ENCODE data around the gene NAP1L4. TPM values are rescaled to one million over a fixed set of nuclear protein-coding genes. Genes with fewer than 3 reads are reported as not detected.

NAP1L4 gene
- total and polyA plus RNA-seq, 9 donors: 54.4 to 136 (median 102) TPM

- TF ChIP-seq POLR2A (IDR thresholded peaks at IDR 0.05) (no peak), EP300 (IDR thresholded peaks at IDR 0.05) (no peak)
- TF ChIP-seq, protein P1, sequence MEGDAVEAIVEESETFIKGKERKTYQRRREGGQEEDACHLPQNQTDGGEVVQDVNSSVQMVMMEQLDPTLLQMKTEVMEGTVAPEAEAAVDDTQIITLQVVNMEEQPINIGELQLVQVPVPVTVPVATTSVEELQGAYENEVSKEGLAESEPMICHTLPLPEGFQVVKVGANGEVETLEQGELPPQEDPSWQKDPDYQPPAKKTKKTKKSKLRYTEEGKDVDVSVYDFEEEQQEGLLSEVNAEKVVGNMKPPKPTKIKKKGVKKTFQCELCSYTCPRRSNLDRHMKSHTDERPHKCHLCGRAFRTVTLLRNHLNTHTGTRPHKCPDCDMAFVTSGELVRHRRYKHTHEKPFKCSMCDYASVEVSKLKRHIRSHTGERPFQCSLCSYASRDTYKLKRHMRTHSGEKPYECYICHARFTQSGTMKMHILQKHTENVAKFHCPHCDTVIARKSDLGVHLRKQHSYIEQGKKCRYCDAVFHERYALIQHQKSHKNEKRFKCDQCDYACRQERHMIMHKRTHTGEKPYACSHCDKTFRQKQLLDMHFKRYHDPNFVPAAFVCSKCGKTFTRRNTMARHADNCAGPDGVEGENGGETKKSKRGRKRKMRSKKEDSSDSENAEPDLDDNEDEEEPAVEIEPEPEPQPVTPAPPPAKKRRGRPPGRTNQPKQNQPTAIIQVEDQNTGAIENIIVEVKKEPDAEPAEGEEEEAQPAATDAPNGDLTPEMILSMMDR (IDR thresholded peaks at IDR 0.05): no peak
- peak in 2 of 5 donors; percentile 15 to 35 for DNase-seq
- Histone ChIP-seq H3K9me3 (no peaks in the 10 kb centered on the region), H3K27ac (no peak overlapping the region), H3K4me3 (no peak overlapping the region), H3K27me3 (no peaks in the 10 kb centered on the region), H3K4me1 (ENCODE audit: insufficient read depth) (peaks cover 8% of the 10 kb centered on the region), H3K36me3 (no peaks in the 10 kb centered on the region)
- intact Hi-C loops (cut with DNase I): no loop called here
- WGBS, 3 donors: 74 to 78% (median 75%) methylated on average over 21 of the region's 21 CpGs
Observed at GRCh38 chr11:2904153-2905052, 87.7 kb downstream of the NAP1L4 start.

DNA sequence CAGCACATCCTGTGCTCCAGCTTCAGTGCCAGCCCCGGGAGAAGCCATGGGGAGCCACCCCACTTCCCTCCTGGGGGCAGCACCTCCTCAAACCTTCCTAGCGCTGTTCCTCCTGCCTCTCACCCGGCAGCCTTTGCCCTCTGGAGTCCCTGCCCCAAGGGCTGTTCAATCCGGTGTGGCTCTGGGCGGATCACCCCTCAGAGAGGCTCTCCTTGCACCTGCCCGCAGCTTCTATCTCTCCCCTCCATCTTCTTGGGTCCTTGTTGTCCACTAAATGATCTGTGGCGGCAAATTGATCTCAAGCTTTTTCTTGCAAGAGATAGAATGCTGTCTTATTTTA lies 88.5 kb downstream of the NAP1L4 start:
- Histone ChIP-seq H3K9me3 (no peaks in the 10 kb centered on the region), H3K4me3 (no peak overlapping the region), H3K4me1 (ENCODE audit: insufficient read depth) (peaks cover 8% of the 10 kb centered on the region), H3K27me3 (no peaks in the 10 kb centered on the region), H3K36me3 (no peaks in the 10 kb centered on the region), H3K27ac (no peak overlapping the region)
- intact Hi-C loops (cut with DNase I): no loop called here
- DNase-seq: no peak
- WGBS, 3 donors: 85 to 89% (median 89%) methylated on average over 7 of the region's 7 CpGs
- no peak for TF ChIP-seq EP300 (IDR thresholded peaks at IDR 0.05)
- TF ChIP-seq, protein P1 (IDR thresholded peaks at IDR 0.05): no peak
- no peak for TF ChIP-seq POLR2A (IDR thresholded peaks at IDR 0.05)

DNA sequence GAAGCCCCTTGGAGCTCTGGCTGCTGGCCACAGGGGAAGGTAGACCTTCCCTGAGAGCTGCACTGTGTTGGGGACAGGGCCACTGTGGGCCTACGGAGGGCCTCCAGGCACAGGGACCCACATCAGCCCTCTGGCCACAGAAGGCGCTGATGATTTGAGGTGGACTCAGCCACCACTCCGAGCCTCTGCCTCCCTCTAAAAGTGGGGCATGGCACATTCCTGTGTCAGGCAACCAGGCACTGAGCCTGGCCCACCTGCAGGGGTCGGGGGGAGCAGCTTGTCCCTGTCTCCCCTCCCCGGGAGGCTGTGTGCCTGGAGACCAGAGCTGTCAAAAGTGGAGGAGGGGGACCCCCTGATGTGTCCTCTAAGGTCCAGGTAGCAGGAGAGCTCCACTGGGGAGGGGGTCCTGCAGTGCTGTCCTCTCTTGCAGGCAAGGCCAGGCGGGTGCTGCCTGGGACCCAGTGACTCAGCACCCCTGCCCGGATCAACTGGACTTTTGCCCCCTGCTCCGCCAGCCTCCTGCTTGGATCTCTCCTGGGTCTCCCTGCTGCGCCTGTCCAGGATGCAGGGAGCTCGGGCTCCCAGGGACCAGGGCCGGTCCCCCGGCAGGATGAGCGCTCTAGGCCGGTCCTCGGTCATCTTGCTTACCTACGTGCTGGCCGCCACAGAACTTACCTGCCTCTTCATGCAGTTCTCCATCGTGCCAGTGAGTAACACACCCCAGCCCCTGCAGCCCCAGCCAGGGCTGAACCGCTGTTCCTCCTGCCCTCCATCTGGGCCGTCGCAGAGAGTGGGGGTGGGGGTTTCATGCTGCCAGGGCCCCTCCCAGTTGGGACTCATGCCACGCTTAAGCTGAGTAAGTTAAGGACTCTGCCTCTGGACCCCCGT lies 89.1 kb downstream of the NAP1L4 start:
- no peaks in the 10 kb centered on the region for H3K9me3 ChIP-seq
- H3K4me3 ChIP-seq: peak overlapping the region; percentile 54
- H3K27ac ChIP-seq: no peak overlapping the region
- peaks cover 8% of the 10 kb centered on the region for H3K4me1 ChIP-seq (ENCODE audit: insufficient read depth)
- no peaks in the 10 kb centered on the region for H3K27me3 ChIP-seq
- TF ChIP-seq EP300 (IDR thresholded peaks at IDR 0.05) (no peak), POLR2A (IDR thresholded peaks at IDR 0.05) (no peak)
- TF ChIP-seq, protein P1 (IDR thresholded peaks at IDR 0.05): no peak
- H3K36me3 ChIP-seq: no peaks in the 10 kb centered on the region
- 71 to 76% (median 75%) methylated on average over 21 to 23 of the region's 23 CpGs for WGBS, 3 donors
- intact Hi-C loops (cut with DNase I): no loop called here
- peak in 2 of 5 donors; percentile 16 to 36 for DNase-seq
